Fibroblast of villous mesenchyme (primary cell): ENCODE measurements around the gene THOP1. TPM values are rescaled to one million over a fixed set of nuclear protein-coding genes. Genes with fewer than 3 reads are reported as not detected.

ENCODE experiments used
- DNase-seq: peaks from one replicate; pipeline ENCODE4 v3.0.0-alpha.2; 2010; ENCODE audit warnings: low read depth
- H3K4me3 ChIP-seq: 2 replicates; pipeline ENCODE4 v1.5.1; 2011; ENCODE audit warnings: low read depth, mild to moderate bottlenecking, low read length
- CTCF ChIP-seq: IDR thresholded peaks from 2 replicates; pipeline ENCODE4 v1.5.1; 2012; ENCODE audit warnings: low read depth, mild to moderate bottlenecking, low read length; ENCODE audit not compliant: insufficient read depth
- total RNA-seq: library from RNA; depleted of rRNA; stranded (reverse); fragments of >200 nt; gene quantifications from 2 replicates; pipeline ENCODE4 v1.2.3, GENCODE V29; 2012

The THOP1 gene
- total RNA-seq, 1 donor, result 72.5 TPM

GRCh38 chr19:2782329-2782935 is 2.9 kb upstream of the THOP1 start:
- peak; percentile 7 for DNase-seq
- H3K4me3 ChIP-seq, result peak overlapping the region; percentile 96
- TF ChIP-seq CTCF, result no peak

- peak; percentile 100 for DNase-seq
- TF ChIP-seq CTCF, result peak; percentile 36
- peak within 1 kb of the TSS; percentile 96 for H3K4me3 ChIP-seq
These were observed 2.1 kb upstream of the THOP1 start, which contains the start of gene SGTA for GRCh38 chr19:2782936-2783780. Gene SGTA, minus strand, starts transcription at chr19:2783273. Its CDS starts 14,205 bp downstream, at chr19:2769068.

DNA sequence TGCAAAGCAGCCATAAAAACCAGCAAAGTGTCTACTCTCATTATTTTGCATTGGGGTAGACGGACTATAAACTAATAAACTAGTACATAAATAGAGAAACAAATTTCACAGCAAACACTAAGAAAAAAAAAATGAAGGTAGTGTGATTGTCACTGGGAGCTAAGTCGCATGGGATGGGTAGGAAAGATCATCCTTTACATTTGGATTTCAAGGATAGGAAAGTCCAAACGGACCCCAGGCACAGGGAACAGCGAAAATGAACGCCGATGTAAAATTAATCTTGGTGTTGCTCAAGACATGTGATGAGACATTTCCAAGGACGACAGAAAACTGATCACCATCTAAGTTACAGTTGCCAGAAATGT is 1.5 kb upstream of the THOP1 start:
- peak overlapping the region; percentile 30 for H3K4me3 ChIP-seq
- TF ChIP-seq CTCF, result no peak
- DNase-seq, result no peak

DNA sequence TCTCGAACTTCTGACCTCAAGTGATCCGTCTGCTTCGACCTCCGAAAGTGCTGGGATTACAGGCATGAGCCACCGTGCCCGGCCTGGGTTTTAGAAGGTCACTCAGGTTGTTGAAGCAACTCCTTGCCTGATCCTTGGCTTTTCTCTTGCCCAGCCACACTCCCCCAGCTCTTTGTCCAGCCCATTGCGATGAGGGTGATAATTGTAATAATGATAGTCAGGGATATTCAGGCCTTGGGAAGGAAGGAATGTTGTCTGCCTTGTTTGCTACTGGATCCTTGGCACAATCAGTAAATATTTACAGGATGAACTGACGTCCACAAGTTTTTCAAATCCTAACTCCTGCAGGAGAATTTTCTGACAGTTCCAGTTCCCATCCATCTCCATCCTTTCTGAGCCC is 1.8 kb downstream of the THOP1 start:
- no peak for DNase-seq
- TF ChIP-seq CTCF, result no peak
- no peak overlapping the region for H3K4me3 ChIP-seq

- no peak for TF ChIP-seq CTCF
- no peak overlapping the region for H3K4me3 ChIP-seq
- no peak for DNase-seq
These were observed 2.9 kb downstream of the THOP1 start for GRCh38 chr19:2788237-2788636.

GRCh38 chr19:2790194-2790556 is 4.9 kb downstream of the THOP1 start:
- H3K4me3 ChIP-seq, result no peak overlapping the region
- DNase-seq, result no peak
- TF ChIP-seq CTCF, result no peak
